ENCODE measurements around the gene MAX. TPM values are rescaled to one million over a fixed set of nuclear protein-coding genes. Genes with fewer than 3 reads are reported as not detected.

The MAX gene
- total and polyA plus RNA-seq, 9 of the 15 experiments (the other 6 are each of a cell fraction or from before 2014, with no cell fraction given), result 15.4 to 96.5 (median 51.6) TPM

DNA sequence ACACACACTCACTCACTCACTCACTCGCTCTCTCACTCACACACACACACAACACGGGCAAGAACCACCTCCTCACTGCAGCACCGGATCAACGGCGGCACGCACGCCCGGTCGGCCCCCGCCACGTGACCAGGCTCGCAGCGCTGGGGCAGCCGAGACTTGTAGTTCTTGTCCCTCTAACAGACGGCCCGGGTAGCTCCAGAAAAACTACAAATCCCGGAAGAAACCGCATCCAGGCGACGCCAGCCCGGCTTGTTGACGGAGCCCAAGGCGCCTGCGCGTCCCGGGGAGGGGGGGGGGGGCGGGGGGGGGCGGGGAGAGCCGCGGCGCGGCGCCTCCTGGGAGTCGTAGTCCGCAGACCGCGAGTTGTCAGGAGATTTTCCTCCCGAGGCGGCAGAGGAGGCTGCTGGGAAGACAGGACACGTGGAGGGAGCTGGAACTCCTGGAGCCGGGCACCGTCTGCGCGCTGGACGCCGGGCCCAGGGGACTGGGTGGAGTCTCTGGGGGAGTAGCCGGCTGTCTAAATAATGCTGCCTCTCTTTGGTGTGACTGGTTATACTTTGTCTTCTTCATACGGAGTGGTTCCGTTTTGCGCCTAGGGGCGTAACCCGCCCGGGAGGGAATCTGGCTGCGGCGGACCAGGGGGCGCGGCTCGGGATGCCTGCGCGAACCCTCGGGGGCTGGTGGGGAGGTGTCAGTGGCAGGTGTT is at the start of gene MAX (continued):
- TF ChIP-seq, protein P1, sequence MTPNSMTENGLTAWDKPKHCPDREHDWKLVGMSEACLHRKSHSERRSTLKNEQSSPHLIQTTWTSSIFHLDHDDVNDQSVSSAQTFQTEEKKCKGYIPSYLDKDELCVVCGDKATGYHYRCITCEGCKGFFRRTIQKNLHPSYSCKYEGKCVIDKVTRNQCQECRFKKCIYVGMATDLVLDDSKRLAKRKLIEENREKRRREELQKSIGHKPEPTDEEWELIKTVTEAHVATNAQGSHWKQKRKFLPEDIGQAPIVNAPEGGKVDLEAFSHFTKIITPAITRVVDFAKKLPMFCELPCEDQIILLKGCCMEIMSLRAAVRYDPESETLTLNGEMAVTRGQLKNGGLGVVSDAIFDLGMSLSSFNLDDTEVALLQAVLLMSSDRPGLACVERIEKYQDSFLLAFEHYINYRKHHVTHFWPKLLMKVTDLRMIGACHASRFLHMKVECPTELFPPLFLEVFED (CRISPR knock-in tag; conservative IDR thresholded peaks at IDR 0.05), result 0 out of 2 replicates have a peak, but pooled peaks have one; percentile 22
- no peak for TF ChIP-seq ZNF311 (CRISPR knock-in tag; IDR thresholded peaks at IDR 0.05)
- TF ChIP-seq TRIM28 (IDR thresholded peaks at IDR 0.05), result no peak
- peak in 1 of 2 experiments; percentile 28; a peak in 2 of 4 replicates for TF ChIP-seq RCOR1 (IDR thresholded peaks at IDR 0.05; ENCODE audit: borderline replicate concordance in 1 of 2, low read depth in 2 of 2, low read length in 2 of 2)
- no peak for TF ChIP-seq ZEB2 (IDR thresholded peaks at IDR 0.05)
- TF ChIP-seq XRCC5 (IDR thresholded peaks at IDR 0.05; ENCODE audit: low read depth, low read length), result no peak
- peak in 1 of 2 experiments; percentile 62; a peak in 2 of 4 replicates for TF ChIP-seq MAZ (CRISPR knock-in tag; conservative IDR thresholded peaks at IDR 0.05 in 1 of 2, IDR thresholded peaks at IDR 0.05 in 1 of 2)
- TF ChIP-seq, protein P2, sequence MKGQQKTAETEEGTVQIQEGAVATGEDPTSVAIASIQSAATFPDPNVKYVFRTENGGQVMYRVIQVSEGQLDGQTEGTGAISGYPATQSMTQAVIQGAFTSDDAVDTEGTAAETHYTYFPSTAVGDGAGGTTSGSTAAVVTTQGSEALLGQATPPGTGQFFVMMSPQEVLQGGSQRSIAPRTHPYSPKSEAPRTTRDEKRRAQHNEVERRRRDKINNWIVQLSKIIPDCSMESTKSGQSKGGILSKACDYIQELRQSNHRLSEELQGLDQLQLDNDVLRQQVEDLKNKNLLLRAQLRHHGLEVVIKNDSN (CRISPR knock-in tag; IDR thresholded peaks at IDR 0.05), result peak; percentile 98
- no peak for TF ChIP-seq DDX20 (tag; IDR thresholded peaks at IDR 0.05; ENCODE audit: low read depth)
- peak; percentile 70 for TF ChIP-seq SAP30 (IDR thresholded peaks at IDR 0.05; ENCODE audit: borderline replicate concordance, insufficient read depth, low read depth, low read length, poor library complexity, severe bottlenecking)
- TF ChIP-seq ZZZ3 (IDR thresholded peaks at IDR 0.05), result no peak
- TF ChIP-seq ZNF444 (CRISPR knock-in tag; IDR thresholded peaks at IDR 0.05), result no peak
- no peak for TF ChIP-seq SAFB (IDR thresholded peaks at IDR 0.05; ENCODE audit: borderline replicate concordance, low read depth, low read length)
- TF ChIP-seq KDM5B (IDR thresholded peaks at IDR 0.05; ENCODE audit: insufficient replicate concordance, low read depth, low read length), result no peak
- TF ChIP-seq NFIC (IDR thresholded peaks at IDR 0.05), result no peak
- TF ChIP-seq, protein P3, sequence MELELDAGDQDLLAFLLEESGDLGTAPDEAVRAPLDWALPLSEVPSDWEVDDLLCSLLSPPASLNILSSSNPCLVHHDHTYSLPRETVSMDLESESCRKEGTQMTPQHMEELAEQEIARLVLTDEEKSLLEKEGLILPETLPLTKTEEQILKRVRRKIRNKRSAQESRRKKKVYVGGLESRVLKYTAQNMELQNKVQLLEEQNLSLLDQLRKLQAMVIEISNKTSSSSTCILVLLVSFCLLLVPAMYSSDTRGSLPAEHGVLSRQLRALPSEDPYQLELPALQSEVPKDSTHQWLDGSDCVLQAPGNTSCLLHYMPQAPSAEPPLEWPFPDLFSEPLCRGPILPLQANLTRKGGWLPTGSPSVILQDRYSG (tag; conservative IDR thresholded peaks at IDR 0.05; ENCODE audit: low read depth), result no peak
- peak; percentile 21; the same call in 1 of the 2 replicates for TF ChIP-seq MBD2 (IDR thresholded peaks at IDR 0.05; ENCODE audit: borderline replicate concordance, low read depth)
- TF ChIP-seq, protein P4, sequence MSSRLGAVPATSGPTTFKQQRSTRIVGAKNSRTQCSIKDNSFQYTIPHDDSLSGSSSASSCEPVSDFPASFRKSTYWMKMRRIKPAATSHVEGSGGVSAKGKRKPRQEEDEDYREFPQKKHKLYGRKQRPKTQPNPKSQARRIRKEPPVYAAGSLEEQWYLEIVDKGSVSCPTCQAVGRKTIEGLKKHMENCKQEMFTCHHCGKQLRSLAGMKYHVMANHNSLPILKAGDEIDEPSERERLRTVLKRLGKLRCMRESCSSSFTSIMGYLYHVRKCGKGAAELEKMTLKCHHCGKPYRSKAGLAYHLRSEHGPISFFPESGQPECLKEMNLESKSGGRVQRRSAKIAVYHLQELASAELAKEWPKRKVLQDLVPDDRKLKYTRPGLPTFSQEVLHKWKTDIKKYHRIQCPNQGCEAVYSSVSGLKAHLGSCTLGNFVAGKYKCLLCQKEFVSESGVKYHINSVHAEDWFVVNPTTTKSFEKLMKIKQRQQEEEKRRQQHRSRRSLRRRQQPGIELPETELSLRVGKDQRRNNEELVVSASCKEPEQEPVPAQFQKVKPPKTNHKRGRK (tag; IDR thresholded peaks at IDR 0.05), result no peak
- no peak for TF ChIP-seq ZNF589 (CRISPR knock-in tag; IDR thresholded peaks at IDR 0.05; ENCODE audit: low read depth)
- no peak for TF ChIP-seq ZNF785 (CRISPR knock-in tag; IDR thresholded peaks at IDR 0.05)
- TF ChIP-seq, protein P5, sequence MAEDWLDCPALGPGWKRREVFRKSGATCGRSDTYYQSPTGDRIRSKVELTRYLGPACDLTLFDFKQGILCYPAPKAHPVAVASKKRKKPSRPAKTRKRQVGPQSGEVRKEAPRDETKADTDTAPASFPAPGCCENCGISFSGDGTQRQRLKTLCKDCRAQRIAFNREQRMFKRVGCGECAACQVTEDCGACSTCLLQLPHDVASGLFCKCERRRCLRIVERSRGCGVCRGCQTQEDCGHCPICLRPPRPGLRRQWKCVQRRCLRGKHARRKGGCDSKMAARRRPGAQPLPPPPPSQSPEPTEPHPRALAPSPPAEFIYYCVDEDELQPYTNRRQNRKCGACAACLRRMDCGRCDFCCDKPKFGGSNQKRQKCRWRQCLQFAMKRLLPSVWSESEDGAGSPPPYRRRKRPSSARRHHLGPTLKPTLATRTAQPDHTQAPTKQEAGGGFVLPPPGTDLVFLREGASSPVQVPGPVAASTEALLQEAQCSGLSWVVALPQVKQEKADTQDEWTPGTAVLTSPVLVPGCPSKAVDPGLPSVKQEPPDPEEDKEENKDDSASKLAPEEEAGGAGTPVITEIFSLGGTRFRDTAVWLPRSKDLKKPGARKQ (CRISPR knock-in tag; IDR thresholded peaks at IDR 0.05), result no peak

All from K562 (cell line).